Umbilical cord (tissue), 2 donors: ENCODE results near the gene FRS3. TPM values are rescaled to one million over a fixed set of nuclear protein-coding genes. Genes with fewer than 3 reads are reported as not detected.
A peak's percentile ranks its signal among the peaks of the same experiment; 100 is the strongest.
"Not testable (repeated sequence)": the region's sequence is repeated elsewhere in the genome, so short reads cannot be mapped to it uniquely, and the experiment has no call there.

Experiments used
- DNase-seq: peaks from one replicate; pipeline ENCODE4 v3.0.0-alpha.2; 2015; ENCODE audit warnings: low spot score
- total RNA-seq: library from RNA; depleted of rRNA; stranded (reverse); fragments of >200 nt; gene quantifications from one replicate; pipeline ENCODE4 v1.2.3, GENCODE V29; 2014; ENCODE audit warnings: low replicate concordance; ENCODE audit not compliant: insufficient read depth

Gene FRS3
- total RNA-seq, 1 donor from 2014 or later: not detected

- no peak for DNase-seq
These were observed 10.3 kb downstream of the FRS3 start for GRCh38 chr6:41769376-41769775.

DNA sequence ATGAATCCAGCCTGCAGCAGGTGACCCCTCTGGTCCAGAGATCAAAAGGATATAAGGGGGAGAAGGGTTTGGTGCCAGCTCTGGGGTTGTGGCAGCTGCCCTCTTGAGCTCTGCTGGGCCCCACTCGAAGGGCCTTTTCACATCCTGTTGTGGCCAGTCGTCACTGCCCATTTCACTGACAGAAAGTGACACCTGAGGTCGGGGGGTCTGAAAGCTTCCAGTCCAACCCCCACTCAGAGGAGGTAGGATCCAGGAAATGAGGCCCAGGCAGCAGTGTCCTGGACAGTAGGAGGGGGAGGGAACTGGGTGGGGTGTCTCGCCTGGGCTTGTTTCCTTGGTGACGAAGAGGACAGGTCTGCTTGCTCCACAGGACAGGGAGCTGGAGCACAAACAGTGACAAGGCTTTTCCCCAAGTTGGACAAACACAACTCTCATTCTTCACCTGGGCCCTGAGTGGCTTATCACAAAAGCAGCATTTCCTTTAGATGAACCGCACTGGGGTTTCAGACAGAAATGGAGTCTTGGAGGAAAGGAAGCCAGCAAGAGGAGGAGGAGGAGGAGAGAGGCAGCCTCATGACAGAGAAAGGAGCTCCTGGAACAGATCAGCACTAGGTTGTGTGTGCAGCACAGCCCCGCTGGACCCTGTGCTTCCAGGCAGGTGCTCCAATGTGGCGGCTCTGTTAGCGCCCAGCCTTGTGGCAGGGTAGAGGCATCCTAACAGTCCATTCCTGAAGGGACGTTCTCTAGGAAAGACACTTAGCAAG is 11.0 kb downstream of the FRS3 start:
- DNase-seq: no peak

DNA sequence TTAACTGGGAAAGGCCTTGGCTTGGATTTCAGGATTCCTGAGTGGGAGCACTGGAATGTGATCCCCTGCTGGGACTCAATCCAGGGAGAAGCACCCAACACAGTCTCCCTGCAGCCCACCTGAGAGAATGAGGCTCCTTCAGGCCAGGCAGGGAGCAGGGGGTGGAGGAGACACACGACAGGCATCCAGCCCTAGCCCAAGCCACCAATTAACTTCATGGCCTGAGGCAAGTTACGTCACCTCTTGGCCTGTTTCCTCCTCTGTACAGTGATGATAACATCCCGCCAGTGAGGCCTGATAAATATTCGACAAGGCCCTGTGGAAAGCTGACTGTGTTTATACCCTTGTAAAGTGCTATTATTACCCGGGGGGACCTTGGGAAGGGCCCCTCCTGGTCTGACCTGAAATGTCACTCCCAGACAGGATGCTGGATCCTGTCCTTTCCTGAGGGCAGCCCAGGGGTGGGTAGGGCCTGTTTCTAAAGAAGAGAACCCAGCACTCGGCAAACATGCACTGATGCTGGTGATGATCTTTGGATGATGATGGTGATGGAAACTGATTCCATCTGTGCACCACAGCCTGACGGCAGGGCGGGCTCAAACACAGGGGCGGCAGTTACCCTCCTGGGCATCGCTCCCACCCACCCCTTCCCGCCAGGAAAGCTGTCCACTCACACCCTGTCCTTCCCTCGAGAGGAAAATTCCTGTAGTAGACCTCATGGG is 12.4 kb downstream of the FRS3 start:
- DNase-seq: peak; percentile 75

DNA sequence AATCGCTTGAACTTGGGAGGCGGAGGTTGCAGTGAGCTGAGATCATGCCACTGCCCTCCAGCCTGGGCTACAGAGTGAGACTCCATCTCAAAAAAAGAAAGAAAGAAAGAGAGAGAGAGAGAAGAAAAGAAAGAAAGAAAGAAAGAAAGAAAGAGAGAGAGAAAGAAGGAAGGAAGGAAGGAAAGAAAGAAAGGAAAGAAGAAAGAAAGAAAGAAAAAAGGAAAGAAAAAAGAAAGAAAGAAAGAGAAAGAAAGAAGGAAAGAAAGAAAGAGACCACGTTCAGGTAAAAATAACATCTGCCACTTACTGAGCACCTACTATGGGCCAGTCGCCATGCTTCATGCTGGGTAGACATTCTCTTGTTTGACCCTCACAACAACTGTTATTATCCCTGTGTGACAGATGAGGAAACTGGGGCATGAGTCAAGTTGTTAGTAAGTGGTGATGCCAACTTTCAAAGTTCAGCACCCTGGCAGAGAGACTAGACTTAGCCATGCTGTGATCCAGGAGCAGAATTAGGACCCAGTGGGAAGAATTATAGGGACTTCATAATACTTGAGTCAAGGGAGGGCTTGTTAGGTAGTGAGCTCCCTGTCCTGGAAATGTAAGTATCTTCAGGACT is 13.5 kb downstream of the FRS3 start:
- DNase-seq: not testable (repeated sequence)

DNA sequence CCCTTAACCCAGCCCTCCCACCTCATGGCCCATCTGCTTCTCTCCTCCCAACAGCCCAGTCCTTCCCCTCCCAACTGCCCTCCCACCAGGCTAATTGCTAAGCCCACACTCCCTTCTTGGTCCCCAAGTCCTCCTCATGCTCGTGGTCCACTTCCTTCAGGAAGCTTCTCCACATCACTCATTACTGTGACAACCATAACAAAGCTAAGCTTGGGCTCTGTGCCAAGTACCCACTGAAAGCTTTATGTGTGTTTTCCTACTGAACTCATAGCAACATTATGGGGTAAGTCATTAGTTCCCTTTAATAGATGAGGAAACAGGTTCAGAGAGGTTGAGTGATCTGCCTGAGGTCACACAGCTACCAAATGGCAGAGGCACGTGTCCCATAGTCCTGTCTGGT is 16.2 kb downstream of the FRS3 start:
- peak; percentile 43 for DNase-seq

DNA sequence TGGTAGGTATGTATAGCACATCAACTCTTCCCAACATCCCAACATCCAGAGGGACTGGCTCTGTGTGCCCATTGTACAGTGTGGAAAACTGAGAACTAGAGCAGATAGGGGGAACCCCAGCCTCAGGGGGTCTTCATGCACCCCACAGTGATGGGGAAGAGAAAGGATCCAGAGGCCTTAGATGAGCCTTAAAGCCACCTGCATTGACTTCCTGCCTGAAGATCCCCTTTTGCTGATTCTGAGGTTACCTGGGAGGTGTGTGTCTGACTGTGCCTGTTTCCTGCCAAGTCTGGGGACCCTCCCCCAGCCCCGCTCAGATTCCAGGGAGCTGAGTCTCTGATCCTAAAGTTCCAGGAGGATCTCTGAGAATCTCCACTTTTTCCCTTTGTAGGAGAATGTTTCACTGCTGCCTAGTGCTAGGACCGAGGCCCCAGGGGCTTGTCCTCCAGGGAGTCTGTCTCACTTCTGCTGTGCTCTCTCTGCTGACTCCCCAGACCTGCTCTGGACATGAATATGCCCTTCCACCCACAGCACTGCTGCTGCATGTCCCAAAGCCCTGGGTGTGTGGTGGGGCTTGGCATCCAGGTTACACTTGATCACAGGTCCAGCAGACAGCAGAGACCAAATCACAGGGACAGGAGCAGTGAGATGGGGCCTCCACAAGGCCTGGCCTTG is 19.7 kb downstream of the FRS3 start:
- DNase-seq: no peak

DNA sequence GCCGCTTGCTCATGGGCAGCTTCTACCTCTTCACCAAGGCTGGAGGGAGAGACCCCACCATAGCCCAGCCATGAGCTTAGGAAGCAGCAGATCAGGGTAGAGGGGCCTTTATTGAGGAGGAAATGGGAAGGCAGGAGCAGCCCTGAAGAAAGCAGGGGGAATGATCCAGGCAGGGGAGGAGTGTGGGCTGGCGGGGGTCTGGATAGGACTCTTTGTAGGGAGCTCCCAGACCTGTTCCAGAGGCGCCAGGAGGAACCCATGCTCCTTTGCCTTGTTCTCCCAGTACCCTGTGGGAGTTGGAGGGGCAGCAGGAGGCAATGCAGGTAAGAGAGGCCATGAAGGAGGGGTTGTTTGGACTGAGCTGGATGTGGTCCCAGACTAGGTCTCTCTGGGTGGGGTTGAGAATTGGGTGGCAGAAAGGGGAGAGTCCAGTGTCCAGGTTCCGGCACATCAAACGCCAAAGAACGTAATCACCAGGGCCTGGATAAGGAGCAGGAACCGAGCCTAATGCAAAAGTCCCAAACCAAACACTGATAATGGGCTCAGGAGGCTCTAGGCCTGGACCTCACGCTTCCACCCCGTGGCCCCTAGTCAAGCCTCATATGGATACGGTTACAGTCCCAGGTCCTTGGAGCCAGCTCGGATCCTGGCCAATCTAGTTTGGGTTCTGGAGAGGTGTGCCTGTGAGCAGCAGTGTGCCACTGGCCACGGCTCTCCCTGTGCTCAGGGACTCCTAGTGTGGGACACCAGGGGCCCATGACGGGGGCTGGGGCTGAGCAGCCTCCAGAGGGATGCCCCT is 20.4 kb downstream of the FRS3 start:
- no peak for DNase-seq

DNA sequence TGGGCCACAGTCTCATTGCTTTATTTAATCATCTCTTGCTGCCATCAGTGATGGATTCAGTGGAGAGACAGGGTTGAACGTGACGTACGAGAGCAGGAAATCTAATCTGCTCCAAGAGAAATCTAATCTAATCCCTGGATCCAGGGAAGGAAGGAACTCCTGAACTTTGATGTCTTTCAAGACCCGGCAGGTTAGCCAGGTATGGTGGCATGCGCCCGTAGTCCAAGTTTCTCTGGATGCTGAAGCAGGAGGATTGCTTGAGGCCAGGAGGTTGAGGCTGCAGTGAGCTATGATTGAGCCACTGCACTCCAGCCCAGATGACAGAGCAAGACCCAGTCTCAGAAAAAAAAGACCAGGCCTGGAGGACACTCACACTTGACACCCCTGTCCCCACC is 21.1 kb downstream of the FRS3 start:
- no peak for DNase-seq

- DNase-seq: no peak
These were observed 21.6 kb downstream of the FRS3 start for GRCh38 chr6:41757931-41758640.

DNA sequence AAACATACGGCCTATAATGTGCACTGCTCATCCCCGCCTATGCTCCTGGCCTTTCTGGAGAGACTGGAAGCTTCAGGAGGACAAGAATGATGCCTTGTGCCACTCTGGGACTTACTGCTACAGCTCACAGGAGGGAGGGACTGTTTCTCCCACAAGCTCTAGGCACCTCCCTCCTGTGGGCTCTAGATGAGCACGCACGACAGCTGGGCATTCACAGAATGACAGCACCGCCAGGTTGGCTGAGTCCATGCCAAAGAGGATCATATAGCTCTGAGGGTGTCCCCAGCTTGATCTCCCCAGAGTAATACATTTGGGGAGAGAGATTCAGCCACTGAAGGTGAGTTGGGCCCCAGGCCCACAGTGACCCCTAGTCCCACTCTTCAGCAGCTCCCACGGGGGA is 22.4 kb downstream of the FRS3 start:
- no peak for DNase-seq

DNA sequence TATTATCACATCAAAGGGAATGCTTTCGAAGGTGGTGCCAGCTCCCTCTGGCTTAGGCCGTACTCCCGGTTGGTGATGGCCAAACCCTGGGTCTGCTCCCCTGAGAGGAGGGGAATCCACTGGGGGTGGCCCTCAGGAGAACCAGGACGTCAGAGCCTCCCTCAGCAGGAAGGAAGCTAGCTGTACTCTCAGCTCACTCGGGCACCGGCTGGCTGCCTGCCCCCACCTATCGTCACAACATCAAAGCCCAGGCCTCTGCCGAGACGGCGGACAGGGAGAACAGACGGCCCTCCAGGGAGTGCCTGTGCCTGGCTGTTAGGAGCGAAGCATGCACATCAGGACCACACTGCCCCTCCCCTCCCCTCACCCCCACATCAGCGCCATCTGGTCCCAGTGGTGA is 23.3 kb downstream of the FRS3 start:
- no peak for DNase-seq

DNA sequence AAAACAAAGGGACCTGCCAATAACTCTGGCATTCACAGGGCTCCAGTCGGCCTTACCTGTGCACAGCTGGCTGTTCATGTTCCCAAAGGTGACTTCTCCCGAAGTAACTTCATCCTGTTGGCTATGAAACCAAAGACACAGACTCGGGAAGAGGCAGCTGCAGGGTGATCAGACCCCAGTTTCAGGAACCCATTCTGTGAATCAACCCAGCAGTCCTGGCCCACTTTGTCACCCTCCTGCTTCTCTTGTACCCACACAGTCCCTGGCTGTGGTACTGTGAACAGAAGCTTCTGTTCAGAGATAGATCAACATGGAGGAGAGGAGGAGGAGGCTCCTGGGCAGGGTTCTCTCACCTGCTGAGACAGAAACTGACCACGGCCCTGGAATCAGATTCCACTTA is 23.8 kb downstream of the FRS3 start:
- no peak for DNase-seq

DNA sequence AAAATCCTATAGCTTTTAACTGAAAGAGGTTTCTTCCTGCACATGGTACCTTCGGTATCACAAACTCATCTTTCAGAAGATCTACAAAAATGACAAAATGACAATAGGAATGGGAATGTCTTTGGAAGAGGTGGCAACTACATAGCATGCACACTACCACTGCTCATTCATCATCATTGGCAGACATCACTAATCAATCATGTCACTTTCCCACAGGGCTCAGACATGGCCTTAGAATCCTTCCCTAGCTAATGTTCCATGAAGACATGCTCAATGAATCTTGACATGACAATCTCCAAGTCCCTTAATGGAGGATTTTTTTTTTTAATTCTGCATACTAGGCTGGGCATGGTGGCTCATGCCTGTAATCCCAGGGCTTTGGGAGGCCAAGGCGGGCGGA is 29.3 kb downstream of the FRS3 start:
- DNase-seq: no peak

- no peak for DNase-seq
These were observed 31.2 kb downstream of the FRS3 start for GRCh38 chr6:41748542-41748941.

DNA sequence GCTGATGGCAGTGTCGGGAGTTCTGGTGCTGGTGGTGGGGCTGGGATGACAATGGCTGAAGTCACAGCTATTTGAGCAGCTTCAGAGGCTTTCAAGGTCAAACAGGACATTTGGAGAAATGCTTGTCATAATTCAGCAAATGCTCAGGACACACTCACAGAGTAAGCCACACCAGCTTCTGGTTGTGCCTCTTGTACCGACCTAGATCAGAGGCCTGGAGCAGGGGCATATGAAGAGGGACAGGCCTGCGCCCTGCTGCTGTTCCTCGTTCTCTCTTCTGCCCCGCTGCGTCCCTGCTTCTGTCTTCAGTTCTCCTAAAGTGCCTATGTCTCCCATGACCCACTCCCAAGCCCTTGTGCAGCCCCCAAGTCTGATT is 31.6 kb downstream of the FRS3 start:
- DNase-seq: no peak

DNA sequence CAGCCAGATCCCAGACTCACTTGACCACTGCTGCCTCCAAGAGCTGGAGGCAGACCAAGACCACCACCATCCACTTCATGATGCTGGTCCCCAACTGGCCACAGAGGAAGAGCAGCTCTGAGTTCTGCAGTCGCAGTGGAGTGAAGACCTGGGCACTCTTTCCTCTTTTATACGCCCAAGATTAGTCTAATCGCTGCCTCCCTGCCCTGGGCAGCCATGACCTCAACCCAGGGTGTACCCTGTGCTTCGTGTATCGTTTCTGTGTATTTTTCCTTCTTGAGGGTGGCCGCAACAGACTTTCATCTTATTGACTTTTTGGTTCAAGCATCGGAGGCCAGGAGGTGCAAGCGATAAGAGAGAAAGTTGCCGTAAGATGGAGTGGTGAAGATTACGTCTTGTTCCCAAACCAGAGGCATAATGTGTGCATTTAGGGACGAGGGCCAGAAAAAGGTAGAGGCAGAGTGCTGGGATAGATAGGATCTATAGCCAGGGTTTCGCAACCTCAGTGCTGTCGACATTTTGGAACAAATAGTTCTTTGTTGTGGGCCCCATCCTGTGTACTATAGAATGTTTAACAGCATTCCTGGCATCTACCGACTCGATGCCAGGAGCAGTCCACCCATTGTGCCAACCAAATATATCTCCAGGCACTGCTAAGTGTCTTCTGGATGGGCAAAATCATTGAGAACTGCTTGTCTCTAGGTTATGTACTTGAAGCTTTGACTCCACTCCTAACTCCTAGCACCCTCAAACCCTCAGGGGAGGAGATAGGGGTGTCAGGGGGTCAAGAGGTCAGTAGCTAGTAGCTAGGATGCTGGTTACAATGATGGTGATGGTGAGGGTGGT is 32.2 kb downstream of the FRS3 start, which contains the start of gene PGC:
Gene PGC (minus strand): TSS at position 142 of the 846 bp plus-strand sequence. CDS start 63 bp downstream, at position 79.
- no peak for DNase-seq

DNA sequence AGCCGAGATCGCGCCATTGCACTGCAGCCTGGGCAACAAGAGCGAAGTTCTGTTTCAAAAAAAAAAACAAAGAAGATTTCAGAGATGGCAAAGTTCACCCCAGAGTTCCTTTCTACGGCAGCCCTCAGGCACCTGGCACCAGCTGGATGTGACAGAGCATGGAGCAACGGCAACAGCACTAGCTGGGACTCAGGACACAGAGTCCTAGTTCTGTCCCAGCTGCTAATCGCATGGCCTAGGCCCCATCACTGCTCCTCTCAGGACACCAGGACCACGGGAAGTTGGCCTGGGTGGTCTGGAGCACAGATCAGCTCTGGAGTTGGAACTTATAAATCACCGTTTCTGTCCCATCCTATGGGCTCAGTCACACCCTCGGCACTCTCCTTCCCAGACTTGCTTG is 33.6 kb downstream of the FRS3 start:
- no peak for DNase-seq

DNA sequence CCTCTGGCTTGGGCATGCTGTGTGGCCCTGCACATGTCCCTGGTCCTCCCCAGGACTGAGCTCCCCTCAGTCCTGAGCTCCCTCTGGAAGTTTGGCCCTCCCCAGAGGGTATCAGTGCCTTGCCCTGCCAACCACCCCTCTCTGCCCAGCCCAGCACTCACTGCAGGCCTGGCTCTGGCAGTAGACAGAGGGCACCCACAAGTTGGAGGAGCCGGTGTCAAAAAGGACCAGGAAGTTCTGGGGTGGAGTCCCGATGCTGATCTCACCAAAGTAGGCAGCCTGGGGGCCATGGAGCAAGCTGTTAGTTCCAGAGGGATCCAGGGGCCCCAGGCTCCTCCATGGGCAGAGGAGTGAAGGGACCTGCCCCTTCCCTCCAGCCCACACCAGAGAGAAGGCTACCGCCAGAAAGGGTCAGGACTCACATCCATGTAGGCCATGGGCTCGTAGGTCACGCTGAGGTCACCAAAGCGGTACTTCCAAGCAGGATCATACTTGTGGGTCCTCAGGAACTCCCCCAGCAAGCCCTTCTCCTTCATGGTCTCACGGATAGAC is 35.4 kb downstream of the FRS3 start:
- no peak for DNase-seq
